HG03139 (cell line): ENCODE results near the gene THBD.
"Not testable (repeated sequence)": the region's sequence is repeated elsewhere in the genome, so short reads cannot be mapped to it uniquely, and the experiment has no call there.

Experiments
- ATAC-seq: cut with Tn5 transposase; IDR thresholded peaks from one replicate; pipeline ENCODE4 v1.9.1; 2021; ENCODE audit not compliant: unreplicated experiment

Gene THBD

GRCh38 chr20:23036371-23036770, 13.1 kb downstream of the THBD start:
- no peak for ATAC-seq

DNA sequence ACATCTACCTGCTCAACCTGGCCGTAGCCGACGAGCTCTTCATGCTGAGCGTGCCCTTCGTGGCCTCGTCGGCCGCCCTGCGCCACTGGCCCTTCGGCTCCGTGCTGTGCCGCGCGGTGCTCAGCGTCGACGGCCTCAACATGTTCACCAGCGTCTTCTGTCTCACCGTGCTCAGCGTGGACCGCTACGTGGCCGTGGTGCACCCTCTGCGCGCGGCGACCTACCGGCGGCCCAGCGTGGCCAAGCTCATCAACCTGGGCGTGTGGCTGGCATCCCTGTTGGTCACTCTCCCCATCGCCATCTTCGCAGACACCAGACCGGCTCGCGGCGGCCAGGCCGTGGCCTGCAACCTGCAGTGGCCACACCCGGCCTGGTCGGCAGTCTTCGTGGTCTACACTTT, 13.7 kb downstream of the THBD start:
- no peak for ATAC-seq

DNA sequence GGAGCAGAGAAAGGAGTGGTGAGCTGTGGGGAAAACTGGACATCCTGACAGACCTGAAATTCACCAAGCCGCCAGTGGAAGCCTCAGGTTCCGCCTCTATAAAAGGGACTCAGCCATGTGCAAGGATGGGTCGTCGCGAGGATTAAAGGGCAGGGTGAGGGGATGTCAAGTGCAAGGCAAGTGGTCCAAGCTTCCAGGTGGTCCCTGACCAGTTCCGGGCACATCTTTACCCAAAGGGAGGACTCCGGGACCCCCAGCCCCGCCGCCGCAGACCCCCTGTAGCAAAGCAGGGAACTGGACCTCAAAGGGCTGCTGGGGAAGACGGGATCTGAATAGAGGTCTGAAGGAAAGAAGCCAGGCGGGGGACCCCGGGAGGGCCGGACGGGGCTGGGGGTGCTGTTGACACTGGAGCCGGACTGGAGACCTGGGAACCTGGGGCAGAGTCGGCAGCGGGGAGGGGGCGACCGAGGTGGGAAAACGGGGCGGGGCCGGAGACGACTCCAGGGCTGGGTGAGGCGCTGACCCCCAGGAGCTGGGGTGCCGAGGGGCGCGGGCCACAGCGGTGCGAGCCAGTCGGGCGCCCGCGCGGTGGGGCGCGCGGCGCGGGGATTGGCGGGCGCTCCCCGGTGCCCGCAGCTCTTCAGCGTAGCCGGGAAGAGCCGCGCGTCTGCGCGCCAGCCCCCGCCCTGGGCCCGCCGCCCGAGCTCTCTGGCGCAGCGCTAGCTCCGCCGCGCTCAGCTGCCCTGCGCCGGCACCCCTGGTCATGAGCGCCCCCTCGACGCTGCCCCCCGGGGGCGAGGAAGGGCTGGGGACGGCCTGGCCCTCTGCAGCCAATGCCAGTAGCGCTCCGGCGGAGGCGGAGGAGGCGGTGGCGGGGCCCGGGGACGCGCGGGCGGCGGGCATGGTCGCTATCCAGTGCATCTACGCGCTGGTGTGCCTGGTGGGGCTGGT, 14.5 kb downstream of the THBD start, which contains the start of gene SSTR4:
TSS of gene SSTR4 (plus strand) at position 592 of the 951 bp plus-strand sequence. CDS start at position 764, 172 bp downstream.
- no peak for ATAC-seq

GRCh38 chr20:23033918-23034317, 15.6 kb downstream of the THBD start:
- ATAC-seq, result no peak

- no peak for ATAC-seq
Measured at GRCh38 chr20:23032750-23033078, 16.8 kb downstream of the THBD start.

GRCh38 chr20:23032056-23032749, 17.3 kb downstream of the THBD start:
- ATAC-seq, result no peak

DNA sequence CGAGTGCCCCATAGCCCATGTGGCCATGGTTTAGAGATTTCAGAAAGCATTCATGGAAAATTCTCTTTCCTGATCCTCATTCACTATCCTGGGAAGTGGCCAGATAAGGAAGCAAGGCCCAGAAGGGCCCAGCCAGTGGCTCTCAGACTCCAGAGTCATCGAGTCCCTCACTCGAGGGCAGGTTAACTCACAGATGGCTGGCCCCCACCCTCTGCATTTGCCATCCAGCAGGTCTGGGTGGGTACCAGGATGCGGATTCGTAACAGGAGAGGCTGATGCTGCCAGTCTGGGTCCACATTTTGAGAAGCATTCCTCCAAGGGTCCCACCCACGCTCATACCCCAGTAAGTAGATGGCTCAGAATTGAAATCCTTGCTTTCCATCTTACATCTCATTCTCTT, 18.1 kb downstream of the THBD start:
- no peak for ATAC-seq

GRCh38 chr20:23029324-23029723, 20.1 kb downstream of the THBD start:
- ATAC-seq, result no peak

GRCh38 chr20:23028392-23028791, 21.1 kb downstream of the THBD start:
- no peak for ATAC-seq

GRCh38 chr20:23027721-23028120, 21.8 kb downstream of the THBD start:
- ATAC-seq, result no peak

DNA sequence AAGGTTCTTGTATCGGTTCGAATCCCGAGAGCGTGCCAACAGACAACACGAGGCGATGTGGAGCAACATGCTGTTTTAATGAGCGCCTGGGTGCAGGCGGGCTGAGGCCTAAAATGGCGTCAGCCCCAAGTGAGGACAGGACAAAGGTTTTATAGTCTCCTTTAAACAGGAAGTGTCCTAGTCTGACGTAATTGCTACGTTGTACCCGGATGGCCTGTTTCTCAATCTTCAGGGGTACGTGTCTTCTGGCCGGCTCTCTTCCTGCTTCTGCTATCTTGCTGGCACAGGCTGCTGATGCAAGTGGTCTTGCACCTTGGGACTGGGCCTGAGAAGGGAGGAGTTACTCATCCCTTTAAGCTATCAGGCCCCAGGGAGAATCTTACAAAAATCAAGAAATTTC, 24.0 kb downstream of the THBD start:
- ATAC-seq, result not testable (repeated sequence)

DNA sequence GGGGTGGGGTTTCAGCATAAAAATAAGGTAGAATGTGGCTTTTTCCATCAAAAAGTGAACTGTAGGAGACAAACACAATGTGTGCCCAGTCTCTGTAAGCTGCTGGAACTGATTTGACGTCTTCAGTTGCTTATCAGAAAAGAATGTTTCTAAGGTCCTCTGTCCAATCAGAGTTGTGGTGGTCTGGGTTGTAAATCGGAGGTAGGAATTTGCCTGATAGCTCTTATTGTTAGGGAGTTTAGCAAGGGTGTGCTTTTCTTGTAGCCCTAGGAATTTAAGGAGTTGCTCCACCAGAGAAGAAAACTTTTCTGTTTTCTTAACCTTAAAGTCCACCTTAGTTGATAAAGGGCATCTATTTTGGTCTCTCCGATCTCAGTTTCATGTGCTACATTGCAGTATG, 24.8 kb downstream of the THBD start:
- ATAC-seq, result no peak

DNA sequence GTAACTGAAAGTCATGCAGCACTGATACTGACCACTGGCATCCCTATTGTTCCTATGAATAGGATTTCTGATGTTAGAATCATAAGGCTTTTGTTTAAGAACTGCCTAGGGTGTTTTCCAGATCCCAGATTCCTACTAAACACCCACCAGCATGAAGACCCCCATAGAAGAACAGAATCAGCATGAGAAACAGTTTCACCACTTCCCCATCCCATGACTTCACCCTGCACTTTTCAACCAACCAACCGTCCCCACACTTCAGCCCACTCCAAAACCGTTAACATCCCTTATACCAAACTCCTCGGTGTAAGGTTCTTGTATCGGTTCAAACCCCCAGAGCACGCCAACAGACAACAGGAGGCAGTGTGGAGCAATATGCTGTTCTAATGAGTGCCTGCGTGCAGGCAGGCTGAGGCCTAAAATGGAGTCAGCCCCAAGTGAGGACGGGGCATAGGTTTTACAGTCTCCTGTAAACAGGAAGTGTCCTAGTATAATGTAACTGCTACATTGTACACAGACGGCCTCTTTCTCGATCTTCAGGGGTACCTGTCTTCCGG, 25.8 kb downstream of the THBD start:
- no peak for ATAC-seq

DNA sequence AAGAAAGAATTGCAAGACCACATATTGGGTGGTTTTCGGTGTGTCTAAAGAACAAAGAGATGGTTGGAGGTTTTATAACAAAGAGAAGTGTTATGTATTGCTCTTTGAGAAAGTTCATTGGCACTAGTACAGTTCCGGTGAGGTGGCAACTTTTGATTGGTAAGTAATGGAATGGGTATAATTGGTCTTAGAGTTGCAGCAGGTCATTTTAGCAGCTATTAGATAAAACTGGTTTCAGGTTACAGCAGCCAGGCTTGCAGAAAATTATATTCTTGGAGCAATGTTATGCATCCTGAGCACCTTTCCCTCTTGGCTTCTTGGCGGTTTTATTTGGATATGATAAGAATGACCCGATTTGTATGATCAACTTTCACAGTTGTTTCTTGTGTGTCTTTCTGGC, 26.6 kb downstream of the THBD start:
- ATAC-seq, result no peak

DNA sequence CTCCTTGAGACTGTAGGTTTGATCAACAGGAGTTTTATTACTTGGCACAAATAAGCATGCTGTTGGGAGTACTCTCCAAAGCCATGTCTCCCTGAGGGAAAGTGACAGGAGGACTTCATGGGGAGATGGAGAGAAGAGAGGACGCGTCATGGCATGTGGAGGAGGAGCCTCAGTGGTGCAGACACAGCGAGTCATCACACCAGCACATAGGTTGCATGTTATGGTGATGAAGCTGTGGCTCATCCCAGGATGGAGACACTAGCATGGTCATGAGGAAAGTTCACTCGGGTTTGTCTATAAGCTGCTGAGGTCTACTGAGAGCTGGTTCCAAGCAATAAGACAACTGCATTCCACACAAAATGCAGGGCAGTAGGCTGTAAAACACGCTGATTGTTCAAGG, 27.5 kb downstream of the THBD start:
- no peak for ATAC-seq

DNA sequence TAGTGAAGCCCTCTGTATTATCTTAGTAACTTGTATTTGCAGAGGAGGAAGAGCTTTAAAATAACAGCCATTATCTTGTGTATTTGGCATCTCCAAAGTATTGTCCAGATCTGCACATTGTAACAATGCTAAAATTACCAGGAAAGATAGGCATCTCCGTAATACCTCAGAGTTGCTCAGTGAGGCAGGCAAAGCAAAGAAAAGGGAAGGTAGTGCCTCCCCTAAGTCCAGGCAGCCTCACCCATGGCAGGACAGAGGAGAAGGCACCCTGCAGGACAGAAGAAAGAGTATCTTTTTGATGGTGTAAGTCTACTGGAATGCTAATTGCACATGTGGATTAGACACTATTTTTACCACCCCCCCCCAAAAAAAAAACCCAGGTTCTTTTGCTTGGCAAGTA, 27.9 kb downstream of the THBD start:
- ATAC-seq, result no peak

- no peak for ATAC-seq
Measured at GRCh38 chr20:23020230-23021018, 29.0 kb downstream of the THBD start.

DNA sequence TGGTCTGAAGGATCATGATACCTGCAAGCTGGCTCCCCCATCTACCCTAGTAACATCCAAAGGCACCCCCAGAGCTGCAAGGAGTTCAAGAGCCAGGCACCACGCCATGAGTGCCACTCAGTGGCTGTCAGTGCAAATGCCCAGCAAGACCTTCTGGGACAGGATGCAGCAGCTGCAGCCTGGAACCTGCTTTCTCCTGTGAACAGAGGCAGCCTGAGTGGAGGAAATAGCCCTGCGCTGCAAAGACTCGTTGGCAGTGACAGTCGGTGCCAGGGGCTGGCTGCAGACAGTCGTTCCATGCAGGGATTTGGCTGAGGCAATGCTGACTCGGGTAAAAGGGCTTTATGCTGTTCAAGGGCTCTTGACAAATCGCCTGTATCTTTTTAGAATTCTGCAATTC, 30.1 kb downstream of the THBD start:
- ATAC-seq, result no peak

- ATAC-seq, result no peak
Measured at GRCh38 chr20:23018941-23019340, 30.5 kb downstream of the THBD start.

- no peak for ATAC-seq
Measured at GRCh38 chr20:23018432-23018831, 31.0 kb downstream of the THBD start.

DNA sequence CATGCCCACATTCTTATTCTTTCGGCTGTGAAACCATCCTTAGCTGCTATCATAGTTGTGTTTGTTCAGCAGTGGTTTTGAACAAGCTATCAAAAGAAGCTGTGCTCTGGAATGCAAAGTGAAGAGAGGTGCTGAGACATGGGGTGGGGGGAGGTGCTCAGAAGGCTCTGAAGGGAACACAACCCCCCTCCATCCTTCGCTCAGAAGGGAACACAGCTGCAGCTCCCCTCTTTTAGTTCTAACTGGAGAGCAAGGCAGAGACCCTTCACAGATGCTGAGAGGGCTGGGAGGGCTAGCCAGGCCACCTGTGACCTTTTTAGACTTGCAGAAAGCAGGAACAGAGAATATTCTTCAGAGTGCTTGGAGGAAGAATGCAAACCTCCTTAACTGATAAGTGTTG, 32.0 kb downstream of the THBD start:
- no peak for ATAC-seq
